ENCODE results near the gene PAQR4. TPM values are rescaled to one million over a fixed set of nuclear protein-coding genes. Genes with fewer than 3 reads are reported as not detected.

PAQR4 gene
- total RNA-seq, result 0.89 and 4.6 TPM in 2 replicates

GRCh38 chr16:2968738-2969544 is at the start of gene PAQR4:
PAQR4 (plus strand) TSS chr16:2969348; CDS start chr16:2969675, 327 bp downstream.

GRCh38 chr16:2963723-2964474 is 5.2 kb upstream of the PAQR4 start, which contains the start of gene KREMEN2:
KREMEN2 (plus strand) TSS chr16:2964275; CDS start chr16:2964521, 246 bp downstream.

GRCh38 chr16:2980227-2981176 is 11.4 kb downstream of the PAQR4 start, which contains the start of gene PKMYT1:
PKMYT1 (minus strand) TSS chr16:2980446; CDS start chr16:2979657, 789 bp downstream.

GRCh38 chr16:3012828-3013420 is 43.8 kb downstream of the PAQR4 start, which contains the start of gene CLDN9:
CLDN9 (plus strand) TSS chr16:3012923; CDS start chr16:3013363, 440 bp downstream.

GRCh38 chr16:3017794-3018506 is 48.8 kb downstream of the PAQR4 start, which contains the start of gene CLDN6:
CLDN6 (minus strand) TSS chr16:3018183; CDS start chr16:3016021, 2,162 bp downstream.

GRCh38 chr16:3020247-3020603 is 51.1 kb downstream of the PAQR4 start, which contains the start of gene TNFRSF12A:
TNFRSF12A (plus strand) TSS chr16:3020368; CDS start chr16:3020398, 30 bp downstream.

Other genes starting within 250 kb of the PAQR4 start
- gene PRSS27, start 249.1 kb upstream of the PAQR4 start, total RNA-seq, result 0.30 and 0.42 TPM in 2 replicates
- 48.4 and 103 TPM in 2 replicates for gene SRRM2, start 216.7 kb upstream of the PAQR4 start, total RNA-seq
- gene ELOB, start 192.1 kb upstream of the PAQR4 start, total RNA-seq, result 124 and 257 TPM in 2 replicates
- not detected in 2 replicates for gene PRSS33, start 181.8 kb upstream of the PAQR4 start, total RNA-seq
- not detected in 2 replicates for gene PRSS41, start 170.9 kb upstream of the PAQR4 start, total RNA-seq
- gene PRSS21, start 152.1 kb upstream of the PAQR4 start, total RNA-seq, result not detected in 2 replicates
- not detected in 2 replicates for gene ZG16B, start 139.0 kb upstream of the PAQR4 start, total RNA-seq
- gene PRSS22, start 111.2 kb upstream of the PAQR4 start, total RNA-seq, result not detected in 2 replicates
- 37.6 and 59.4 TPM in 2 replicates for gene FLYWCH2, start 86.1 kb upstream of the PAQR4 start, total RNA-seq
- gene FLYWCH1, start 57.4 kb upstream of the PAQR4 start, total RNA-seq, result 44.8 and 58.7 TPM in 2 replicates
- not detected in 2 replicates for gene KREMEN2, start 5.1 kb upstream of the PAQR4 start, total RNA-seq
- gene PKMYT1, start 11.1 kb downstream of the PAQR4 start, total RNA-seq, result 0.59 and 4.2 TPM in 2 replicates
- gene CLDN9, start 43.6 kb downstream of the PAQR4 start, total RNA-seq, result not detected in 2 replicates
- 0.30 TPM in 1 of 2 replicates, not detected in the other for gene CLDN6, start 48.8 kb downstream of the PAQR4 start, total RNA-seq
- gene TNFRSF12A, start 51.0 kb downstream of the PAQR4 start, total RNA-seq, result 267 and 333 TPM in 2 replicates
- gene HCFC1R1, start 54.6 kb downstream of the PAQR4 start, total RNA-seq, result 7.8 and 11.3 TPM in 2 replicates
- 13.2 and 15.4 TPM in 2 replicates for gene THOC6, start 54.7 kb downstream of the PAQR4 start, total RNA-seq
- gene BICDL2, start 67.6 kb downstream of the PAQR4 start, total RNA-seq, result 0.28 and 0.59 TPM in 2 replicates
- gene MMP25, start 77.2 kb downstream of the PAQR4 start, total RNA-seq, result not detected in 2 replicates
- gene IL32, start 96.3 kb downstream of the PAQR4 start, total RNA-seq, result 12.5 and 23.7 TPM in 2 replicates
- gene ZSCAN10, start 129.9 kb downstream of the PAQR4 start, total RNA-seq, result not detected in 2 replicates
- 12.2 and 14.9 TPM in 2 replicates for gene ZNF205, start 143.2 kb downstream of the PAQR4 start, total RNA-seq
- 8.0 and 14.0 TPM in 2 replicates for gene ZNF213, start 165.7 kb downstream of the PAQR4 start, total RNA-seq
- not detected in 2 replicates for gene OR1F1, start 218.9 kb downstream of the PAQR4 start, total RNA-seq